HG03354 (cell line): ENCODE data around the gene FEZF2.

Experiments used
- ATAC-seq: cut with Tn5 transposase; IDR thresholded peaks from one replicate; pipeline ENCODE4 v1.9.1; 2021; ENCODE audit warnings: mild to moderate bottlenecking; ENCODE audit not compliant: unreplicated experiment, poor library complexity, severe bottlenecking

FEZF2 gene

GRCh38 chr3:62355703-62356102 lies 17.6 kb downstream of the FEZF2 start:
- ATAC-seq: no peak

DNA sequence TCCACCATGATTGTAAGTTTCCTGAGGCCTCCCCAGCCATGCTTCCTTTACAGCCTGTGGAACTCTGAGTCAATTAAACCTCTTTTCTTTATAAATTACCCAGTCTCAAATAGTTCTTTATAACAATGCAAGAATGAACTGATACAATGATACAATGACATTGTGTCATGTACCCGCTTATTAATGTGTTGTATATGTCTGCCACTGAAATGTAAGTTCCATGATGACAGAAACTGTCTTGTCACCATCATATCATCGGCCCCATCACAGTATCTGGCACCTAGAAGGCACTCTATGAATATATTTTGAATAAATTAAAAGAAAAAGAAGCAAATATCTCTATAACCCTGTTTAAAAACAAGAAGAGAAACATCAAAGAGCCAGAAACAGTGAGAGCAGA lies 29.6 kb downstream of the FEZF2 start:
- ATAC-seq: no peak

DNA sequence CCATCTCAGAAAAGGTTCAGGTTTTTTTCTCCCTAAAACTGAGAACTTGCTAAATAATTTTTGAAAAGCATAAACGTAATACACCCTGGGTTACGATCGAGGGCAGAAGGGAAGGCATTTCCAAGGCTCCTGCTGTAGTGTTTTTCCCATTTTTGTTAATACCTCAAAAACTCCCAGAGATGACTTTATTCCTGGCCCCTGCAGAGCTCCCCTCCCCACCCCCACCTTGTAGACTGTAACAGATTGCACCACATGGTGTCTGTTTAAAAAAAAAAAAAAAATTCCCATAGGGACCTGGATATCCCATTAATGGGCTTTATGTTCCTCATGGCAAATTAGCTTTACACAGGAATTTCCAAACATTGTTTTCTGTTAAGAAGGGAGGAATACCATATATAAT lies 38.2 kb downstream of the FEZF2 start:
- no peak for ATAC-seq

GRCh38 chr3:62332835-62333244 lies 40.5 kb downstream of the FEZF2 start:
- no peak for ATAC-seq

GRCh38 chr3:62332017-62332416 lies 41.3 kb downstream of the FEZF2 start:
- no peak for ATAC-seq

DNA sequence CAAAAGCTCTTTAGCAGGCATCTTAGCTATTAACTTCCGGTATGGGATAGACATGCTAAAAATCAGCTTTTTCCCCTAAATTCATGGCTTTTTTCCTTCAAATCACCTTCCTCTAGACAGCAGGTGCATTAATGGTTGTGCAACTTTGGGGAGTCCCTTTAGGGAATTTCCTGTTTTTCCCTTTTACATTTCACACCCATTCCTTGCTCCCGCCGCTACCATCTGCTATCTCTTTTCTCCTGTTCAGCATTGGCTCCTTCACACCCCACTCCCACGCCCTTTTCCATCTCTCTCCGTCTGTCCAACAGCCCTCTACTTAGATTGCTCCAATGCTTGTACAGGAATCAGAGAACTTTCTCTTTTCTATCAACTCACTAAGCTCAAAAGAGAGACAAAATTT lies 43.4 kb downstream of the FEZF2 start:
- no peak for ATAC-seq

- ATAC-seq: no peak
These were observed 47.5 kb downstream of the FEZF2 start for GRCh38 chr3:62325896-62326295.

GRCh38 chr3:62323241-62323640 lies 50.1 kb downstream of the FEZF2 start:
- ATAC-seq: no peak
